HuH-7 (cell line): ENCODE results near the gene C3orf70.
A peak's percentile ranks its signal among the peaks of the same experiment; 100 is the strongest.

Source experiments
- DNase-seq: peaks from one replicate; pipeline ENCODE4 v3.0.0; 2011; ENCODE audit warnings: low spot score

The C3orf70 gene, protein sequence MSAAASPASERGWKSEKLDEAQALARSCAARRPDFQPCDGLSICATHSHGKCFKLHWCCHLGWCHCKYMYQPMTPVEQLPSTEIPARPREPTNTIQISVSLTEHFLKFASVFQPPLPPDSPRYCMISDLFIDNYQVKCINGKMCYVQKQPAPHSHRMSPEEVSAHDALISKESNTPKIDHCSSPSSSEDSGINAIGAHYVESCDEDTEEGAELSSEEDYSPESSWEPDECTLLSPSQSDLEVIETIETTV

GRCh38 chr3:185152410-185153170 is at the start of gene C3orf70:
Gene C3orf70 (minus strand): TSS chr3:185153060. CDS start chr3:185152823, 237 bp downstream.
- peak; percentile 64 for DNase-seq

DNA sequence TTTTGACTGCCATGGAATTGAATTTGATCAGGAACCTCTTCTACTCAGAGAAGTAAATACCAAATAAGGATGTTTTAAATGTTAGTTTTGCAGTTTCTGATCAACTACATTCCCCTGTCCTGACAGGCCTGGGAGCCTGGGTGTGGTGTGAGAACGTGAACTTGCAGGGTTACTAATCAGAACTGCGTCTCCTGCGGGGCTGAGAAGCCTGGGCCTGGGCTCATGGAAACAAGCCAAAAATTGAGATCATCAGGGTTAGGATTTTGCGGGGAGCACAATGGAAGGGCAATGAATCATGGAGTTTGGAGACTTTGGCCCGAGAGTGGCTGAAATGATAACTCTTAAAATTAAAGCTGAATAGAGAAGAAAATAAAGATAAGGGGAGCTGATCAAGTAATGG is 47.8 kb upstream of the C3orf70 start:
- no peak for DNase-seq

- no peak for DNase-seq
Measured at GRCh38 chr3:185199671-185200070, 46.8 kb upstream of the C3orf70 start.

GRCh38 chr3:185199206-185199605 is 46.3 kb upstream of the C3orf70 start:
- no peak for DNase-seq

- no peak for DNase-seq
Measured at GRCh38 chr3:185197068-185197467, 44.2 kb upstream of the C3orf70 start.

- DNase-seq: no peak
Measured at GRCh38 chr3:185195652-185196051, 42.8 kb upstream of the C3orf70 start.

GRCh38 chr3:185188816-185189215 is 36.0 kb upstream of the C3orf70 start:
- no peak for DNase-seq

GRCh38 chr3:185187391-185187790 is 34.5 kb upstream of the C3orf70 start:
- no peak for DNase-seq

- no peak for DNase-seq
Measured at GRCh38 chr3:185176750-185177359, 24.0 kb upstream of the C3orf70 start.

GRCh38 chr3:185175370-185175987 is 22.6 kb upstream of the C3orf70 start:
- DNase-seq: peak; percentile 74

DNA sequence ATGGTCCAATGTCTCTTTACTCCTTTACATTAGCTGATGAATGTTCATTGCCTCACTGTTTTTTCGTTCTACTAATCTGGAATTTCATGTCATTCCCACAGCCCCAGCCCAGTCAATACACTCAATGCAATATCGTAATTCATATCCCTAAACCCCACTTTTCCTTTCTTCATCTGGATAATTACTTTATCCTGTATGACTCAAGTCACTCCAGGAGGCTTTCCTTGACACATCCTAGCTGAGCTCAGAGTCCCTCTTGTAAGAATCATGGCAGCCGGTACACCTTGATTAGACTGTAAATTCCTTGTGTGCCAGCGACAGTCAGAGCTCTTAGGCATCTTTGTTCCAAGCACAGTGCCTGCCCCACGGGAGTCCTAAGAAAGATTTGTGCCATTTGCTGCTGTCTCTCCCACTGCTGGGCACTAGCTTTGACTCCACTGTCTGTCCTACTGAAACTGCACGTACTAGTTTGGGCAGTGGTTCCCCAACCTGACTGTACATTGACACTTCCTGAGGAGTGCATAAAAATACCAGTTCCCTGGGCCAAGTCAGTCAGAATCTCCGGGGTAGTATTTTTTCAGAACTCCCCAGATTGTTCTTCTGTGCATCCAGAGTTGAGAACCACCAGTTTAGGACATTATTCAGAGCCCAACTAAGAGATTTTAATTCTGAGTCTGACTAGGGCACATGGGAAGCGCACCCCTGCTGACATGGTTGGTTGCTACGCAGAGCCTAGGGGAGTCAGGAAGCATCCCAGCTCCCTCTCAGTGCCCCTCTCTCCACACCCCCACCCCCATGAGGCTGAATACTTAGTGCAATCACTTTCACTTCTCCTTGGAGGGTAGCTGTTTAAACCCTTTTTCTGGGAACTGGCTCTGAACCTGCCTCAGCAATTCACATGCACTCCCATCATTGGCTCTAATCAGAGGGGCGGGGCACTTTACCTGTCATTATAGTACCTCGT is 19.5 kb upstream of the C3orf70 start:
- DNase-seq: no peak

- DNase-seq: no peak
Measured at GRCh38 chr3:185164428-185165217, 11.8 kb upstream of the C3orf70 start.

GRCh38 chr3:185162634-185163033 is 9.8 kb upstream of the C3orf70 start:
- DNase-seq: no peak

DNA sequence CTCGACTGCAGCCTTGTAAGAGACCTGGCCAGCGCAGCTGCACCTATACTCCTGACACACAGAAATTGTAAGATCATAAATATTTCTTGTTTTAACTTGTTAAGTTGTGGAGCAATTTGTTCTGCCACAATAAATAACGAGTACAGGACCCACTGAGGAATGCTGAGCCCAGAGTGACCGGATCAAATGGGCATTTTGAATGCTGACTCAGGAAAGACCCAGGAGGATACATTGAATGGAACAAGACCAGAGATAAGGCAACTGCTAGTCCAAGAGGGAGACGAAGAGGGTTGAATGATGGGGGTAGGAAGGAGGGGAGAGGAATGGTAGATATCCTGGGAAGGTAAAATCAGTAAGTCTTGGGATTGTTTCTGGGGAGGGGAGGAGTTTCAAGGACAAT is 8.9 kb upstream of the C3orf70 start:
- DNase-seq: no peak

DNA sequence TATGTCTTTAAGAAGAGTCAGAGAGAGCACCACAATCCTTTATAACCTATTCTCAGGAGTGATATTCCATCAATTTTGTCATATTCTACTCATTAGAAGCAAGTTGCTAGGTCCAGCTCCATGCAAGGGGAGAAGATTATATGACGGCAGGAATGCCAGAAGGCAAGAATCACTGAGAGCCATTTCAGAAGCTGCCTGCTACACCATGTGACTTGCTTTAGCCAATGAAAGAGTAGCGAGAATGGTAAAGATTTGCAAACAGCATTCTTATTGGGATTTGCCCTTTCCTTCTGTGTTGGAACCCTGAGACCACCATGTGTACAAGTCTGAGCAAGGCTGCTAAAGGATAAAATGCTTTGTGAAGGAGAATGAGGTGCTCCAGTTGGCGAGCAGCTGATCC is 4.5 kb upstream of the C3orf70 start:
- no peak for DNase-seq

DNA sequence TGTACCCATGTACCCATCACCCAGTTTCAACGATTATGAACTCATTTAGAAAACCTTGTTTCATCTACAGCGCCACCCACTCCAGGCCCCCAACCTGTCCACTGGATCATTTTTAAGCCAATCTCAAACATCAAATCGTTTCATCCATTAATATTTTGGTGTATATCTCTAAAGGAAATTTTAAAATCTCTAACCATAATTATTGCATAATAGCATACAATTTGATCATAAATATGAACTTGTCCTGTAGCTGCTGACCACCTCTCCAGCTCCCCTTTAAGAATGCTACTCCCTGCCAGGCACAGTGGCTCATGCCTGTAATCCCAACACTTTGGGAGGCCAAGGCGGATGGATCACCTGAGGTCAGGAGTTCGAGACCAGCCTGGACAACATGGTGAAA is 2.8 kb upstream of the C3orf70 start:
- DNase-seq: no peak

DNA sequence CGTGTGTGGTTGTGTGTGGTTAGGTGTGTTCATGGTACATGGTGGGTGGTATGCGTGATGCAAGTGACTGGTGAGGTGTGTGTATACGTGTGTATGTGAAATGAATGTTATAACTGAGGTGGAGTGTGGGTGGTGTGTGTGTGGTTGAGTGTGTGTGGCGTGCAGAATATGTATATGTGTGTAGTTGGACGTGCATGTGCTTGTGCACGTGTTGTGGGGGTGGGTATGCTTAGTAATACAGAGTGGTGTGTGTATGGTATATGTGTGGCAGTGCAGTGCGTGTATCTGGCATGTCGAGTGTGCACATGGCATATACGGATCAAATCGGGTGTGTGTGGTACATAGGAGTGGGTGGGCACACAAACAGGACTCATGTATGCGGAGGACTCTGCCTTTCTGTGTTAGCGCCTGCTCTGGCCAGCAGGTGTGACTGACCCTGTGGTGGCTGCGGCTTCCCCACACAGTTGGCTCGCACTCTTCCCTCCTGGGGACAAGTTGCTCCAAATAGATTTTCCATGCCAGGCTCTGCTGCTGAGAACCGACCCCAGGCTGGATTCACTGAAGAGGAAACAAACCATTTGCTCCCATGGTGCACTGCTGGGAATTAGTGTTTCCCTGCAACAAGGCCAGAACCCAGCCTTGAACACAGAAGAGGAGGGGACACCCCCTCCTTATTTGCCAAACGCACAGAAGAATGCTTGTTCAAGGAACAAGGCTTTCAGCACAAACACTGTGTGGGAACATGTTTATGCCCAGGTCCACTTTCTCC is 1.2 kb upstream of the C3orf70 start:
- peak; percentile 57 for DNase-seq

DNA sequence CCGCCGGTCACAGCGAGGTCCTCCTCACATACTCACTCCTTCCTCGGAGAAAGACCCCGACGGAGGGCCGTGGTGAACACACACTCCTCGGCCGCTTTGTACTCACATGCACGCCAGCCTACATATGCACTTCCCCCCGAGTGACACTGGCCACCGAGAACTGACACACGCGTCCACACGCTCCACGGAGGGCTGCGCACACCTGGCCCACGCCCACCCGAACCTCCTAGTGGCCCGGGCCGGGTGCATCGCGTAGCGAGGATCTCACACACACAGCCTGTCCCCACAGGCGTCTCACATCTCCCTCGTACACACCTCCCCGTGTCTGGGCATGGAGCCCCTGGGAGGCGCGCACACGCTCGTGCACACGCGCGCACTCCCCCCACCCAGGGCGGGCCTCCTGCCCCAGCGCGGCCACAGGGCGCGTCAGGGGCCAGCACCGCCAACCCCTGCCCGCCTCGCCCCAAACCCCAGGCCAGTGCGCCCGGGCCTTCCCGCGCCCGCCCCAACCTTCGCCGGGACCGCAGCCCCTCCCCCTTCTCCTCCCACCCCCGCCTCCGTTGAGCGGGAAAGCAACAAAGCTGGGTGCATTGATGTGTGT is 411 bp upstream of the C3orf70 start:
- DNase-seq: peak; percentile 68

GRCh38 chr3:185151964-185152409 is 873 bp downstream of the C3orf70 start:
- no peak for DNase-seq
